ENCODE data around the gene NKX6-1. TPM values are rescaled to one million over a fixed set of nuclear protein-coding genes. Genes with fewer than 3 reads are reported as not detected.

NKX6-1 gene
- total RNA-seq, 1 donor from 2014 or later, result not detected

- TF ChIP-seq CTCF (conservative IDR thresholded peaks at IDR 0.05; ENCODE audit: low read depth, low read length), result no peak
- no peak for DNase-seq (ENCODE audit: low read depth)
- no peak overlapping the region for H3K4me3 ChIP-seq (ENCODE audit: low read depth, low read length)
Observed at GRCh38 chr4:84470204-84470785, 28.8 kb downstream of the NKX6-1 start.

GRCh38 chr4:84467601-84468000, 31.5 kb downstream of the NKX6-1 start:
- no peak for DNase-seq (ENCODE audit: low read depth)
- no peak for TF ChIP-seq CTCF (conservative IDR thresholded peaks at IDR 0.05; ENCODE audit: low read depth, low read length)
- no peak overlapping the region for H3K4me3 ChIP-seq (ENCODE audit: low read depth, low read length)

DNA sequence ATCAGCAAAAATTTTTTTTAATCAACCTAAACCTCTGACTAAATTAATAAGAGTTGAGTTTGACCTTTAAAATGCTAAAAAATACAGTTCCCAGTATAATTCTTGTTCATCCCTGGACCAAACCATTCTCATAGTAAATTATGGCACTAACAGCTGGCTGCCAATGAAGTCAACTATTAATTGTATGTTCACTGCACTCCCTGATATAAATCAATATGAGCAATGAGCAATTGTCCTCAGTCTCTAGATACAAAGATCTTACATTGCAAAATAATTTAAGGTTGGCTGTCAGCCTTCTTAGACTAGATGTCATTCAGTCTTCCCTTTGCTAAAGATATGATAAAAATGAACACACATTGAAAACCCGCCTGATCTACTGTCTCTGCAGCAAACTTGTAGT, 39.3 kb downstream of the NKX6-1 start:
- no peak for TF ChIP-seq CTCF (conservative IDR thresholded peaks at IDR 0.05; ENCODE audit: low read depth, low read length)

DNA sequence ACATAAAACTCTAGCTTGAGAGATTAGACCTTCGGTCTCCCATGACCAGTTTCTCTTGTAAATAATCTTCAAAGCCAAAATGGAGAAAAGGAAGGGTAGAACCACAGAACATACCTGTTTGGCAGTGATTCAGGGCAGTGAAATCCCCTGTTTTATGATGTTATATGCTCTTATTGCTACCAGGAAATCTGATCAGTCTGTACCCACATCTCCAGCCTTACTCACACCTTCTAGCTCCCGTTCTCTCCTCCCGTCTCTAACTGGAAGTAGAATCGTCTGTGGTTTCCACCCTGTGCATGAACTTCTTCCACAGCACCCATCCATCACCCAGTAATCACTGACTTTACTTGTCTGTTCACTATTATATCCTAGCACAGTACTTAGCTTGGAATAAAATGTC, 42.9 kb downstream of the NKX6-1 start:
- no peak for DNase-seq (ENCODE audit: low read depth)
- H3K4me3 ChIP-seq (ENCODE audit: low read depth, low read length), result no peak overlapping the region
- no peak for TF ChIP-seq CTCF (conservative IDR thresholded peaks at IDR 0.05; ENCODE audit: low read depth, low read length)

More for the DNA sequence above, 39.3 kb downstream of the NKX6-1 start:
- DNase-seq (ENCODE audit: low read depth), result no peak
- H3K4me3 ChIP-seq (ENCODE audit: low read depth, low read length), result no peak overlapping the region

GRCh38 chr4:84455697-84456096, 43.4 kb downstream of the NKX6-1 start:
- no peak for DNase-seq (ENCODE audit: low read depth)
- H3K4me3 ChIP-seq (ENCODE audit: low read depth, low read length), result no peak overlapping the region
- TF ChIP-seq CTCF (conservative IDR thresholded peaks at IDR 0.05; ENCODE audit: low read depth, low read length), result no peak

DNA sequence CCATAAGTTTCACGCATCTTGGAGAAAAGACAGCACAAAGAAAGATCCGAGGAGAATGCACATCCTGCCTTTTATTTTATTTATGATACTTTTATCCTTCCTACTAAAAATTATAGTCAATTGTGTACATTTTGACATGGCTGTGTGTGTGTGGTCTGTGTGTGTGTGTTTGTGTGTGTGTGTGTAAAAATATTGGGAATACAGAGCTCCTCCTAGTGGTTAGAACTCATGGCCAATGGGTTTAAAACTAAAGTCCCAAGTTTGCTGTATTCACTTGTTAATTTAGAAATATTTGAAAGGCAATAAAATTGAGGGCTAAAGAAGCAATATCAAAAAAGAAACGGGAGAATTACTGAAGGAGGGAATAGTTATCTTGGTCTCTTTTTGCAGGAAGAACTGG, 47.5 kb downstream of the NKX6-1 start:
- DNase-seq (ENCODE audit: low read depth), result no peak
- no peak overlapping the region for H3K4me3 ChIP-seq (ENCODE audit: low read depth, low read length)
- TF ChIP-seq CTCF (conservative IDR thresholded peaks at IDR 0.05; ENCODE audit: low read depth, low read length), result peak; percentile 80

DNA sequence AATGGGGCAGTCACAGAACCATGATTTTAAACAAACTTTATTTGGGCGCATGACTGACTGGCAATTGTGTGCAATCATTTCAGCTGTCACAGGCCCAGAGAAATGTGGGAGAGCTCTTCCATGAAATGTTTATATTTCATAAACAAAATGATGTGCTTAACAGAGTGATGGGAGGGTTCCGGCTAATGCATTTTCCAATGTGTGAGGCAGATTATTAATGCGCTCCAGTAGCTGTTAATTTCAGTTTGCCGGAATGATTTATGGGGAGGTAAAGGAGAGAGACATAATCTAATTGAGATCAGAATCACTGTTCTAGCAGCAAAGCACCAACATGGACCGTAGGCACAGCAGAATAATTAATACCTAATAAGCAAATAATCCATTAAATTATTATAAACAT, 55.6 kb downstream of the NKX6-1 start:
- no peak for DNase-seq (ENCODE audit: low read depth)
- TF ChIP-seq CTCF (conservative IDR thresholded peaks at IDR 0.05; ENCODE audit: low read depth, low read length), result no peak
- H3K4me3 ChIP-seq (ENCODE audit: low read depth, low read length), result no peak overlapping the region

All from epithelial cell of proximal tubule (primary cell).